ENCODE results near the gene ACOX3.

- TF ChIP-seq CTCF (IDR thresholded peaks at IDR 0.05) (peak; percentile 80 to 94 (median 88)), POLR2A (IDR thresholded peaks at IDR 0.05) (no peak)
Observed at GRCh38 chr4:8468746-8469535, 28.4 kb upstream of the ACOX3 start.
